Naive thymus-derived CD4-positive, alpha-beta T cell (primary cell): ENCODE results near the gene CDO1. TPM values are rescaled to one million over a fixed set of nuclear protein-coding genes. Genes with fewer than 3 reads are reported as not detected.
"Not testable (repeated sequence)": the region's sequence is repeated elsewhere in the genome, so short reads cannot be mapped to it uniquely, and the experiment has no call there.

Source experiments
- ATAC-seq: fragments of 150-1000 bp; cut with Tn5 transposase; 2 replicates; pipeline ENCODE4 v1.10.0; 2021; ENCODE audit warnings: mild to moderate bottlenecking, moderate library complexity
- CTCF ChIA-PET: fragments of 350-600 bp; sonication (Branson Sonifier 250); formaldehyde crosslinking; loops from one replicate; lab custom pipeline; 2021; ENCODE audit warnings: antibody characterized with exemption; lab: Charles Lee
- POLR2A ChIA-PET: fragments of 350-600 bp; sonication (Branson Sonifier 250); formaldehyde crosslinking; loops from one replicate; lab custom pipeline; 2021; ENCODE audit warnings: antibody characterized with exemption, inconsistent platforms; lab: Charles Lee
- DNase-seq, 9 donors: peaks; one replicate each; pipeline versions ENCODE4 v3.0.0 to v3.0.0-alpha.2; 2020 to 2022; ENCODE audit warnings: mixed read lengths in 1 of 9
- H3K27ac ChIP-seq: one replicate; pipeline ENCODE4 v1.7.0; 2013; ENCODE audit warnings: mild to moderate bottlenecking, low read depth, low read length, moderate library complexity
- H3K27me3 ChIP-seq, 2 donors: one replicate each; pipeline ENCODE4 v1.7.0; 2013; ENCODE audit warnings: low read length in 2 of 2, mild to moderate bottlenecking in 2 of 2, moderate library complexity in 2 of 2; ENCODE audit not compliant: control insufficient read depth in 2 of 2, insufficient read depth in 2 of 2
- H3K36me3 ChIP-seq, 3 experiments: 1 replicate in 2 of 3; 2 replicates in 1 of 3; pipeline ENCODE4 v1.7.0; 2013; ENCODE audit warnings: low read length in 3 of 3, mild to moderate bottlenecking in 3 of 3, moderate library complexity in 1 of 3; ENCODE audit not compliant: insufficient read depth in 3 of 3, control insufficient read depth in 2 of 3
- H3K4me1 ChIP-seq, 2 donors: one replicate each; pipeline ENCODE4 v1.7.0; 2013; ENCODE audit warnings: low read length in 2 of 2, mild to moderate bottlenecking in 2 of 2, moderate library complexity in 1 of 2; ENCODE audit not compliant: control insufficient read depth in 2 of 2, insufficient read depth in 2 of 2
- H3K4me3 ChIP-seq: 2 replicates; pipeline ENCODE4 v1.7.0; 2013; ENCODE audit warnings: mild to moderate bottlenecking, low read length
- H3K9me3 ChIP-seq, 3 experiments: 1 replicate in 2 of 3; 2 replicates in 1 of 3; pipeline ENCODE4 v1.7.0; 2013; ENCODE audit warnings: low read length in 3 of 3; ENCODE audit not compliant: control insufficient read depth in 2 of 3
- H3K27ac Mint-ChIP-seq, 9 donors: one replicate each; pipeline ENCODE4 v1.8.0; 2020 to 2022; ENCODE audit warnings: mixed read lengths in 9 of 9, mild to moderate bottlenecking in 8 of 9, moderate library complexity in 5 of 9, inconsistent platforms in 2 of 9
- H3K27me3 Mint-ChIP-seq, 5 donors: one replicate each; pipeline ENCODE4 v1.8.0; 2021 to 2022; ENCODE audit warnings: mixed read lengths in 5 of 5, mild to moderate bottlenecking in 1 of 5
- H3K36me3 Mint-ChIP-seq, 5 donors: one replicate each; pipeline ENCODE4 v1.8.0; 2020 to 2022; ENCODE audit warnings: mixed read lengths in 5 of 5, mild to moderate bottlenecking in 3 of 5, inconsistent platforms in 1 of 5
- H3K4me1 Mint-ChIP-seq, 7 donors: one replicate each; pipeline ENCODE4 v1.8.0; 2020 to 2022; ENCODE audit warnings: mixed read lengths in 7 of 7, mild to moderate bottlenecking in 3 of 7, inconsistent platforms in 1 of 7
- H3K4me3 Mint-ChIP-seq, 10 donors: one replicate each; pipeline ENCODE4 v1.8.0; 2020 to 2022; ENCODE audit warnings: mild to moderate bottlenecking in 10 of 10, mixed read lengths in 10 of 10, moderate library complexity in 6 of 10, inconsistent platforms in 2 of 10
- H3K9me3 Mint-ChIP-seq, 11 donors: one replicate each; pipeline ENCODE4 v1.8.0; 2020 to 2022; ENCODE audit warnings: mixed read lengths in 11 of 11, mild to moderate bottlenecking in 4 of 11, inconsistent platforms in 1 of 11, moderate library complexity in 1 of 11
- intact Hi-C, 2 donors: fragments of 100-400 bp; cut with micrococcal nuclease; formaldehyde crosslinking; loops; one replicate each; pipeline ENCODE4 v1.15.1; 2023
- polyA plus RNA-seq, 2 donors: library from polyadenylated mRNA; unstranded; fragments of 300-500 nt; fragmentation: Illumina TruSeq; gene quantifications; one replicate each; pipeline ENCODE4 v1.2.3, GENCODE V29; 2021
- total RNA-seq, 6 experiments: library from RNA in 5 of 6; stranded (reverse) in 5 of 6; gene quantifications; 1 replicate in 5 of 6; 2 replicates in 1 of 6; pipeline ENCODE4 v1.2.3 and lab custom pipeline; 2021 to 2026

Gene CDO1
- total and polyA plus RNA-seq, 7 experiments from 2014 or later: 0.22 TPM; not detected in 6

- intact Hi-C loops: no loop called here
- CTCF ChIA-PET: no interaction called here
Observed at GRCh38 chr5:115811406-115811805, 5.1 kb downstream of the CDO1 start.

GRCh38 chr5:115810761-115811160 is 5.7 kb downstream of the CDO1 start:
- no peak for ATAC-seq
- Histone ChIP-seq H3K27me3 (no peaks in the 10 kb centered on the region), H3K9me3 (no peaks in the 10 kb centered on the region), H3K4me3 (no peak overlapping the region), H3K4me1 (peaks cover 0 to 4% of the 10 kb centered on the region in 2 donors), H3K27ac (no peak overlapping the region), H3K36me3 (no peaks in the 10 kb centered on the region)
- Mint-ChIP-seq H3K9me3 (peaks cover 0 to 3% (median 0%) of the 10 kb centered on the region in 11 donors), H3K27me3 (peaks cover 38 to 48% (median 44%) of the 10 kb centered on the region in 5 donors), H3K36me3 (peaks cover 0 to 3% (median 0%) of the 10 kb centered on the region in 5 donors), H3K27ac (no peak overlapping the region), H3K4me1 (peaks cover 0 to 52% (median 12%) of the 10 kb centered on the region in 7 donors), H3K4me3 (no peak overlapping the region)
- POLR2A ChIA-PET: no interaction called here
- CTCF ChIA-PET: interaction anchor here (0.6 kb wide), 1 partner anchor 176 kb away, joined by 3 read pairs; no protein-coding TSS in a partner anchor
- intact Hi-C loops: no loop called here
- no peak for DNase-seq

More at GRCh38 chr5:115811406-115811805, 5.1 kb downstream of the CDO1 start:
- no peak for DNase-seq
- peaks cover 0 to 7% of the 10 kb centered on the region in 2 donors for H3K4me1 ChIP-seq
- ATAC-seq: no peak
- H3K4me3 ChIP-seq: no peak overlapping the region
- no peak overlapping the region for H3K27ac ChIP-seq
- peaks cover 0 to 3% (median 0%) of the 10 kb centered on the region in 11 donors for H3K9me3 Mint-ChIP-seq
- no peaks in the 10 kb centered on the region for H3K9me3 ChIP-seq
- peaks cover 0 to 3% (median 0%) of the 10 kb centered on the region in 5 donors for H3K36me3 Mint-ChIP-seq
- H3K4me1 Mint-ChIP-seq: peaks cover 0 to 52% (median 12%) of the 10 kb centered on the region in 7 donors
- H3K27me3 ChIP-seq: no peaks in the 10 kb centered on the region
- peaks cover 45 to 52% (median 48%) of the 10 kb centered on the region in 5 donors for H3K27me3 Mint-ChIP-seq
- H3K4me3 Mint-ChIP-seq: no peak overlapping the region
- H3K36me3 ChIP-seq: no peaks in the 10 kb centered on the region
- H3K27ac Mint-ChIP-seq: no peak overlapping the region
- POLR2A ChIA-PET: no interaction called here

- no peak for DNase-seq
- Histone ChIP-seq H3K36me3 (no peaks in the 10 kb centered on the region), H3K4me1 (peaks cover 0 to 3% of the 10 kb centered on the region in 2 donors), H3K4me3 (no peak overlapping the region), H3K27me3 (no peaks in the 10 kb centered on the region), H3K9me3 (no peaks in the 10 kb centered on the region), H3K27ac (no peak overlapping the region)
- H3K9me3 Mint-ChIP-seq: peaks cover 0 to under 1% (median 0%) of the 10 kb centered on the region in 11 donors
- ChIA-PET CTCF (no interaction called here), POLR2A (no interaction called here)
- peaks cover 0 to 1% (median 0%) of the 10 kb centered on the region in 5 donors for H3K36me3 Mint-ChIP-seq
- peaks cover 30 to 40% (median 37%) of the 10 kb centered on the region in 5 donors for H3K27me3 Mint-ChIP-seq
- no peak for ATAC-seq
- no peak overlapping the region for H3K4me3 Mint-ChIP-seq
- intact Hi-C loops: no loop called here
- H3K4me1 Mint-ChIP-seq: peaks cover 0 to 45% (median 5%) of the 10 kb centered on the region in 7 donors
- H3K27ac Mint-ChIP-seq: no peak overlapping the region
Observed at GRCh38 chr5:115809946-115810345, 6.5 kb downstream of the CDO1 start.

GRCh38 chr5:115808066-115808465 is 8.4 kb downstream of the CDO1 start:
- H3K27ac ChIP-seq, ATAC-seq, H3K9me3 ChIP-seq, DNase-seq, CTCF ChIA-PET, H3K4me3 ChIP-seq, H3K36me3 ChIP-seq, H3K4me1 ChIP-seq, intact Hi-C loops, H3K27me3 ChIP-seq, H3K9me3 Mint-ChIP-seq, H3K36me3 Mint-ChIP-seq: not testable (repeated sequence)
- peaks cover 0 to 33% (median 0%) of the 10 kb centered on the region in 7 donors for H3K4me1 Mint-ChIP-seq
- POLR2A ChIA-PET: interaction anchor here (0.6 to 0.7 kb wide), 2 partner anchors 22 to 40 kb away, joined by 3 to 4 read pairs; no protein-coding TSS in a partner anchor
- H3K27me3 Mint-ChIP-seq: peaks cover 13 to 26% (median 19%) of the 10 kb centered on the region in 5 donors
- peak overlapping the region in 1 of 9 donors; percentile 41 for H3K27ac Mint-ChIP-seq
- H3K4me3 Mint-ChIP-seq: peak overlapping the region in 1 of 10 donors; percentile 21

GRCh38 chr5:115807654-115808052 is 8.8 kb downstream of the CDO1 start:
- Histone ChIP-seq H3K4me3 (no peak overlapping the region), H3K27ac (no peak overlapping the region), H3K36me3 (no peaks in the 10 kb centered on the region), H3K27me3 (no peaks in the 10 kb centered on the region), H3K4me1 (peaks cover 0 to 3% of the 10 kb centered on the region in 2 donors), H3K9me3 (no peaks in the 10 kb centered on the region)
- Mint-ChIP-seq H3K36me3 (peaks cover 0 to 1% (median 0%) of the 10 kb centered on the region in 5 donors), H3K4me1 (peaks cover 0 to 33% (median 0%) of the 10 kb centered on the region in 7 donors), H3K4me3 (peak overlapping the region in 1 of 10 donors; percentile 55), H3K9me3 (no peaks in the 10 kb centered on the region), H3K27me3 (peaks cover 10 to 27% (median 17%) of the 10 kb centered on the region in 5 donors), H3K27ac (no peak overlapping the region)
- intact Hi-C loops: no loop called here
- ChIA-PET CTCF (no interaction called here), POLR2A (interaction anchor here (0.6 to 0.7 kb wide), 2 partner anchors 22 to 39 kb away, joined by 3 to 4 read pairs; no protein-coding TSS in a partner anchor)
- no peak for DNase-seq
- ATAC-seq: no peak

- Mint-ChIP-seq H3K4me1 (peaks cover 0 to 33% (median 0%) of the 10 kb centered on the region in 7 donors), H3K36me3 (peaks cover 0 to 1% (median 0%) of the 10 kb centered on the region in 5 donors), H3K4me3 (peak overlapping the region in 1 of 10 donors; percentile 55), H3K9me3 (no peaks in the 10 kb centered on the region), H3K27me3 (peaks cover 13 to 21% (median 17%) of the 10 kb centered on the region in 5 donors), H3K27ac (no peak overlapping the region)
- H3K4me1 ChIP-seq: peaks cover 0 to 3% of the 10 kb centered on the region in 2 donors
- no peak overlapping the region for H3K4me3 ChIP-seq
- ChIA-PET POLR2A (no interaction called here), CTCF (no interaction called here)
- H3K27ac ChIP-seq: no peak overlapping the region
- DNase-seq: no peak
- H3K9me3 ChIP-seq: no peaks in the 10 kb centered on the region
- no peaks in the 10 kb centered on the region for H3K36me3 ChIP-seq
- ATAC-seq: no peak
- no peaks in the 10 kb centered on the region for H3K27me3 ChIP-seq
- intact Hi-C loops: no loop called here
Observed at GRCh38 chr5:115806986-115807653, 9.3 kb downstream of the CDO1 start.
